ENCODE data around the gene CD99L2.
"Not testable (repeated sequence)": the region's sequence is repeated elsewhere in the genome, so short reads cannot be mapped to it uniquely, and the experiment has no call there.

Gene CD99L2

GRCh38 chrX:150879855-150880807, 18.3 kb downstream of the CD99L2 start:
- TF ChIP-seq MYC (IDR thresholded peaks at IDR 0.05; ENCODE audit: low read depth, low read length): no peak
- TF ChIP-seq CTCF (IDR thresholded peaks at IDR 0.05; ENCODE audit: low read depth, low read length): no peak
- no peak for TF ChIP-seq MAX (IDR thresholded peaks at IDR 0.05; ENCODE audit: low read depth, low read length)
- H3K4me3 ChIP-seq (ENCODE audit: low read depth, low read length): no peak overlapping the region
- peak; percentile 9 for DNase-seq (ENCODE audit: low read depth)

- DNase-seq (ENCODE audit: low read depth); H3K4me3 ChIP-seq (ENCODE audit: low read depth, low read length): not testable (repeated sequence)
These were observed 22.8 kb downstream of the CD99L2 start for GRCh38 chrX:150875621-150876020.

GRCh38 chrX:150874448-150874847, 24.0 kb downstream of the CD99L2 start:
- no peak for DNase-seq (ENCODE audit: low read depth)
- no peak overlapping the region for H3K4me3 ChIP-seq (ENCODE audit: low read depth, low read length)
- TF ChIP-seq POLR2A (IDR thresholded peaks at IDR 0.05; ENCODE audit: extremely low read depth, insufficient read length) (no peak), CTCF (IDR thresholded peaks at IDR 0.05; ENCODE audit: low read depth, low read length) (no peak), MAX (IDR thresholded peaks at IDR 0.05; ENCODE audit: low read depth, low read length) (no peak), MYC (IDR thresholded peaks at IDR 0.05; ENCODE audit: low read depth, low read length) (no peak)

- no peak overlapping the region for H3K4me3 ChIP-seq (ENCODE audit: low read depth, low read length)
- peak; percentile 11 for DNase-seq (ENCODE audit: low read depth)
- TF ChIP-seq POLR2A (IDR thresholded peaks at IDR 0.05; ENCODE audit: extremely low read depth, insufficient read length): no peak
- TF ChIP-seq MAX (IDR thresholded peaks at IDR 0.05; ENCODE audit: low read depth, low read length): no peak
- TF ChIP-seq MYC (IDR thresholded peaks at IDR 0.05; ENCODE audit: low read depth, low read length): no peak
- no peak for TF ChIP-seq CTCF (IDR thresholded peaks at IDR 0.05; ENCODE audit: low read depth, low read length)
These were observed 24.9 kb downstream of the CD99L2 start for GRCh38 chrX:150873616-150874015.

- TF ChIP-seq MAX (IDR thresholded peaks at IDR 0.05; ENCODE audit: low read depth, low read length) (no peak), CTCF (IDR thresholded peaks at IDR 0.05; ENCODE audit: low read depth, low read length) (no peak), MYC (IDR thresholded peaks at IDR 0.05; ENCODE audit: low read depth, low read length) (no peak), POLR2A (IDR thresholded peaks at IDR 0.05; ENCODE audit: extremely low read depth, insufficient read length) (no peak)
- H3K4me3 ChIP-seq (ENCODE audit: low read depth, low read length): no peak overlapping the region
- no peak for DNase-seq (ENCODE audit: low read depth)
These were observed 25.6 kb downstream of the CD99L2 start for GRCh38 chrX:150872773-150873336.

- TF ChIP-seq POLR2A (IDR thresholded peaks at IDR 0.05; ENCODE audit: extremely low read depth, insufficient read length): no peak
- TF ChIP-seq MYC (IDR thresholded peaks at IDR 0.05; ENCODE audit: low read depth, low read length): no peak
- TF ChIP-seq CTCF (IDR thresholded peaks at IDR 0.05; ENCODE audit: low read depth, low read length): no peak
- no peak for TF ChIP-seq MAX (IDR thresholded peaks at IDR 0.05; ENCODE audit: low read depth, low read length)
- no peak overlapping the region for H3K4me3 ChIP-seq (ENCODE audit: low read depth, low read length)
- DNase-seq (ENCODE audit: low read depth): no peak
These were observed 27.1 kb downstream of the CD99L2 start for GRCh38 chrX:150871341-150871811.
